Keratinocyte (primary cell): ENCODE data around the gene AKR1B1.

Experiments used
- EZH2 ChIP-seq: IDR thresholded peaks from one replicate; pipeline ENCODE4 v1.6.1; 2012; ENCODE audit warnings: inconsistent platforms, mild to moderate bottlenecking, low read length, moderate library complexity
- TF ChIP-seq, protein P1 (sequence below), 3 experiments: IDR thresholded peaks in 1 of 3; conservative IDR thresholded peaks in 1 of 3; optimal IDR thresholded peaks in 1 of 3; 2 replicates in 2 of 3; 3 replicates in 1 of 3; pipeline versions ENCODE3 to v1.5.1; 2011; ENCODE audit warnings: low read length in 3 of 3, mild to moderate bottlenecking in 3 of 3, moderate library complexity in 2 of 3, control low read depth in 1 of 3, inconsistent platforms in 1 of 3; ENCODE audit not compliant: insufficient read depth in 2 of 3; ENCODE audit errors: extremely low read depth in 1 of 3

DNA sequence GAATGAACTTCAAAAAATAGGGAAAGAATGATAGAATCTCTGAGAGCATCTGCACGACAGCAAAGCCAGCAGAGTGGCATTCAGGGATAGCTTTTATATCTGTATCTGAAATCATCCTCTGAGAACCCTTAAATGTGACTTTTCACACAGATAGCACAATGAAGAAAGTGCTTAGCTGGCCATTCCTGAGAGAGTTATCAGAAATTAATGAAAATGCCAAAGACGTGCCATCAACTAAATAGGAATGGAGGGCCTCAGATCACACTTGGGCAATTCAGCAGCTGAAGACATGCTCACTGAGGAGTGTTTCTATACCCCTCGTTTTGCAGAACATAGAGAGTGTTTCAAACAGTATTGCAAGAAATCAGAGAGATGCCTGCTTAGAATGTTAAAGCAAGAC is 51.6 kb downstream of the AKR1B1 start:
- TF ChIP-seq, protein P1, sequence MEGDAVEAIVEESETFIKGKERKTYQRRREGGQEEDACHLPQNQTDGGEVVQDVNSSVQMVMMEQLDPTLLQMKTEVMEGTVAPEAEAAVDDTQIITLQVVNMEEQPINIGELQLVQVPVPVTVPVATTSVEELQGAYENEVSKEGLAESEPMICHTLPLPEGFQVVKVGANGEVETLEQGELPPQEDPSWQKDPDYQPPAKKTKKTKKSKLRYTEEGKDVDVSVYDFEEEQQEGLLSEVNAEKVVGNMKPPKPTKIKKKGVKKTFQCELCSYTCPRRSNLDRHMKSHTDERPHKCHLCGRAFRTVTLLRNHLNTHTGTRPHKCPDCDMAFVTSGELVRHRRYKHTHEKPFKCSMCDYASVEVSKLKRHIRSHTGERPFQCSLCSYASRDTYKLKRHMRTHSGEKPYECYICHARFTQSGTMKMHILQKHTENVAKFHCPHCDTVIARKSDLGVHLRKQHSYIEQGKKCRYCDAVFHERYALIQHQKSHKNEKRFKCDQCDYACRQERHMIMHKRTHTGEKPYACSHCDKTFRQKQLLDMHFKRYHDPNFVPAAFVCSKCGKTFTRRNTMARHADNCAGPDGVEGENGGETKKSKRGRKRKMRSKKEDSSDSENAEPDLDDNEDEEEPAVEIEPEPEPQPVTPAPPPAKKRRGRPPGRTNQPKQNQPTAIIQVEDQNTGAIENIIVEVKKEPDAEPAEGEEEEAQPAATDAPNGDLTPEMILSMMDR (optimal IDR thresholded peaks at IDR 0.05 in 1 of 3, IDR thresholded peaks at IDR 0.05 in 1 of 3, conservative IDR thresholded peaks at IDR 0.05 in 1 of 3; ENCODE audit: extremely low read depth in 1 of 3, insufficient read depth in 2 of 3, low read length in 3 of 3): no peak
- no peak for TF ChIP-seq EZH2
